Kidney epithelial cell (primary cell): ENCODE results near the gene SLC25A25. TPM values are rescaled to one million over a fixed set of nuclear protein-coding genes. Genes with fewer than 3 reads are reported as not detected.

ENCODE experiments used
- DNase-seq: peaks from one replicate; pipeline ENCODE4 v3.0.0-alpha.2; 2010; ENCODE audit warnings: low read depth
- H3K27me3 ChIP-seq: 2 replicates; pipeline ENCODE4 v1.6.0; 2011; ENCODE audit warnings: low read length; ENCODE audit not compliant: control insufficient read depth, insufficient read depth
- H3K36me3 ChIP-seq: 2 replicates; pipeline ENCODE4 v1.5.1; 2011; ENCODE audit warnings: low read length; ENCODE audit not compliant: control insufficient read depth, insufficient read depth
- H3K4me3 ChIP-seq: 2 replicates; pipeline ENCODE4 v1.5.1; 2011; ENCODE audit warnings: low read depth, mild to moderate bottlenecking, control low read depth, low read length
- total RNA-seq: library from RNA; depleted of rRNA; stranded (reverse); fragments of >200 nt; gene quantifications from 2 replicates; pipeline ENCODE4 v1.2.3, GENCODE V29; 2015
- TF ChIP-seq, protein P1 (sequence below): IDR thresholded peaks from 2 replicates; pipeline ENCODE4 v1.5.1; 2011; ENCODE audit warnings: mild to moderate bottlenecking, moderate library complexity, low read length, control low read depth, inconsistent platforms; ENCODE audit not compliant: insufficient read depth, poor library complexity, severe bottlenecking

SLC25A25 gene
- total RNA-seq, 1 donor from 2014 or later, result 22.8 TPM

DNA sequence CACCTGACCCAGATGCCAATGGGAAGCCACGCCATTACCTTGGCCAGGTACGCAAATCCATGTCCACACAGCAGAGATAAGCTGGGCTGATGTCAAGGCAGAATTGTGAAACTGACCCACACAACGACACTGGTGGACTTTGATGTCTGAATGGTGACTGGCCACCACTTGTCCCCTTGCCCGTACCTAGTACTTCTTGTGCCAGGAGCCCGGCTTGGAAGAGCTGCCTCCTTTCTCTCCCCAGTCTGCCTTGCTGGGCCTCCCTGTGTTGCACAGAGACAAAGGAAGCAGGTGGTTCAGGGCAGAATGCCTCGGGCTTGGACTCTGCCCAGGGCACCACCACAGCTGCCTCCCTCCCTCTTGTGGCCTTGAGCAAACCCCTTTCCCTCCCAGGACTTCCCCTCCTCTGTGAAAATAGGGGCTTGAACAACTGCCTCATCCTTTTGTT lies 36.2 kb downstream of the SLC25A25 start:
- Histone ChIP-seq H3K36me3 (peaks cover 13% of the 10 kb centered on the region), H3K27me3 (no peaks in the 10 kb centered on the region), H3K4me3 (no peak overlapping the region)
- TF ChIP-seq, protein P1, sequence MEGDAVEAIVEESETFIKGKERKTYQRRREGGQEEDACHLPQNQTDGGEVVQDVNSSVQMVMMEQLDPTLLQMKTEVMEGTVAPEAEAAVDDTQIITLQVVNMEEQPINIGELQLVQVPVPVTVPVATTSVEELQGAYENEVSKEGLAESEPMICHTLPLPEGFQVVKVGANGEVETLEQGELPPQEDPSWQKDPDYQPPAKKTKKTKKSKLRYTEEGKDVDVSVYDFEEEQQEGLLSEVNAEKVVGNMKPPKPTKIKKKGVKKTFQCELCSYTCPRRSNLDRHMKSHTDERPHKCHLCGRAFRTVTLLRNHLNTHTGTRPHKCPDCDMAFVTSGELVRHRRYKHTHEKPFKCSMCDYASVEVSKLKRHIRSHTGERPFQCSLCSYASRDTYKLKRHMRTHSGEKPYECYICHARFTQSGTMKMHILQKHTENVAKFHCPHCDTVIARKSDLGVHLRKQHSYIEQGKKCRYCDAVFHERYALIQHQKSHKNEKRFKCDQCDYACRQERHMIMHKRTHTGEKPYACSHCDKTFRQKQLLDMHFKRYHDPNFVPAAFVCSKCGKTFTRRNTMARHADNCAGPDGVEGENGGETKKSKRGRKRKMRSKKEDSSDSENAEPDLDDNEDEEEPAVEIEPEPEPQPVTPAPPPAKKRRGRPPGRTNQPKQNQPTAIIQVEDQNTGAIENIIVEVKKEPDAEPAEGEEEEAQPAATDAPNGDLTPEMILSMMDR, result no peak
- DNase-seq, result no peak

- peaks cover 12% of the 10 kb centered on the region for H3K36me3 ChIP-seq
- TF ChIP-seq, protein P1, result no peak
- DNase-seq, result no peak
- H3K27me3 ChIP-seq, result no peaks in the 10 kb centered on the region
- H3K4me3 ChIP-seq, result no peak overlapping the region
Observed at GRCh38 chr9:128105538-128106175, 37.6 kb downstream of the SLC25A25 start.

DNA sequence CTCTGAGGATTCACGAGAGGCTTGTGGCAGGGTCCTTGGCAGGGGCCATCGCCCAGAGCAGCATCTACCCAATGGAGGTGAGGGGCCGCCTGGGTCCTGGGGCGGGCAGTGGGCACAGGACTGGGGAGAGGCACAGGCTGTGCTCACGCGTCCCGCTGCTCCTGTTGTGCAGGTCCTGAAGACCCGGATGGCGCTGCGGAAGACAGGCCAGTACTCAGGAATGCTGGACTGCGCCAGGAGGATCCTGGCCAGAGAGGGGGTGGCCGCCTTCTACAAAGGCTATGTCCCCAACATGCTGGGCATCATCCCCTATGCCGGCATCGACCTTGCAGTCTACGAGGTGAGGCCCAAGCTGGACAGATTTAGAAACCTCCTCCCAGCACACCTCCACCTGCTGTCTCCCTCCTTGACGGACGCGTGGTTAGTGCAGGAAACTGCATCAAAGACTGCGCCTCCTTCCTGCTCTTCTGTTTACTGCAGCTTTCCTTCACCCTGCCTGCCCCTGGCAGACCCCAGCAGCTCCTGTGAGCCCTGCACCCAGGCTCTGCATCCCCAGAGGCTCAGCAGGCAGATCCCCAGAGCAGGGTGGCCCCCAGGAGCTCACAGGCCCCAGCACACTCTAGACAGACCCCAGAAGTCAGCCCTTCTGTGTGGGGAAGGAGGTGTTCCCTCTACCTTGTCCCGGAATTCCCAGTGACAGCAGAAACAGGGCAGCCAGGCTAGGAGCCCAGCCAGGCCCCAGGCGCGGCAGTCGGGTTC lies 38.3 kb downstream of the SLC25A25 start:
- Histone ChIP-seq H3K27me3 (no peaks in the 10 kb centered on the region), H3K4me3 (no peak overlapping the region), H3K36me3 (peaks cover 12% of the 10 kb centered on the region)
- no peak for DNase-seq
- TF ChIP-seq, protein P1, result no peak

GRCh38 chr9:128106940-128107467 lies 39.0 kb downstream of the SLC25A25 start:
- TF ChIP-seq, protein P1, result no peak
- H3K27me3 ChIP-seq, result no peaks in the 10 kb centered on the region
- H3K4me3 ChIP-seq, result no peak overlapping the region
- DNase-seq, result no peak
- H3K36me3 ChIP-seq, result peaks cover 12% of the 10 kb centered on the region

- no peak for DNase-seq
- Histone ChIP-seq H3K27me3 (no peaks in the 10 kb centered on the region), H3K36me3 (peaks cover 9% of the 10 kb centered on the region), H3K4me3 (no peak overlapping the region)
- TF ChIP-seq, protein P1, result no peak
Observed at GRCh38 chr9:128107468-128108268, 39.6 kb downstream of the SLC25A25 start.
